ENCODE measurements around the gene NUDCD3.

Gene NUDCD3

DNA sequence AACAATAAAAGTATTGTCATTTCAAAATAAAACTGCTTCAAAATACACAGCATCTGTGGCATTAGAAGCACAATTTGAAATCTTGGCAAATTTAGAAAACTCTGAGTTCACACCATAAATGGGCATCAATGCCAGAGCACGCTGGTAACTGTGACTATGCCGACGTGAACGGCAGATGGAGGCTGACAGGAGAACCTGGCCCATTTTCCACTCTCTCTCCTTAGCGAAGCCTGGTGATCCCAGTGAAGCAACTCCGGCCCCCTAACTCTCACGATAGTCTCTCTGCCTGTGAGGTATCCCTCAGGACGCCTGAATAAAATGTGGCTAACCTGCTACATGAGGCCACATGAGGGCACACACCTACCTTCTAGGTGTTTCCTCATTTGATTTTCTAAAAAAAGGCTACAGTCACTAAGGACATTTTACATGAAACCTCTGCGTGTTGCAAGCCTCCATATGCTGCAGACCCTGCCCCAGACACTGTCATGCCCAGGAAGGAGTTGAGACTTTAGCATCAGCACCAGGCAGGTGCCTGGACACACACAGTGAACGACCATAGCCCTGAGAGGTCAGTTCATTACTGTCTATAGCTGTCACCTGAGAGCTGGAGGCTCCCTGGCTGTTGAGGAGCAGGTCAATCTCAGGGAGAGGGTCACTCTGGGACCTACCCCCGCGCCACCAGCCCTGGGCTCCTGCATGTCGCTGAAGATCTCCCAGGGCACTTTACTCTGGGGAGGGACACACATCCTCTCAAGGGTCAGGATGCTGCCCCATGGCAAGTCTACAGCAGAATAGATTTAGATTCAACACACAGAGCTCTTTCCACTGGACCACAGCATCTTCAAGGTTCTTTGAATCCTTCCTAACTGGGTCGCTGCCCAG is 102.1 kb downstream of the NUDCD3 start:
- FAIRE-seq = no peak
- DNase-seq (ENCODE audit: extremely low spot score, insufficient read length, low read depth) = no peak

GRCh38 chr7:44387389-44387788 is 103.1 kb downstream of the NUDCD3 start:
- DNase-seq (ENCODE audit: extremely low spot score, insufficient read length, low read depth) (no peak), FAIRE-seq (no peak)

DNA sequence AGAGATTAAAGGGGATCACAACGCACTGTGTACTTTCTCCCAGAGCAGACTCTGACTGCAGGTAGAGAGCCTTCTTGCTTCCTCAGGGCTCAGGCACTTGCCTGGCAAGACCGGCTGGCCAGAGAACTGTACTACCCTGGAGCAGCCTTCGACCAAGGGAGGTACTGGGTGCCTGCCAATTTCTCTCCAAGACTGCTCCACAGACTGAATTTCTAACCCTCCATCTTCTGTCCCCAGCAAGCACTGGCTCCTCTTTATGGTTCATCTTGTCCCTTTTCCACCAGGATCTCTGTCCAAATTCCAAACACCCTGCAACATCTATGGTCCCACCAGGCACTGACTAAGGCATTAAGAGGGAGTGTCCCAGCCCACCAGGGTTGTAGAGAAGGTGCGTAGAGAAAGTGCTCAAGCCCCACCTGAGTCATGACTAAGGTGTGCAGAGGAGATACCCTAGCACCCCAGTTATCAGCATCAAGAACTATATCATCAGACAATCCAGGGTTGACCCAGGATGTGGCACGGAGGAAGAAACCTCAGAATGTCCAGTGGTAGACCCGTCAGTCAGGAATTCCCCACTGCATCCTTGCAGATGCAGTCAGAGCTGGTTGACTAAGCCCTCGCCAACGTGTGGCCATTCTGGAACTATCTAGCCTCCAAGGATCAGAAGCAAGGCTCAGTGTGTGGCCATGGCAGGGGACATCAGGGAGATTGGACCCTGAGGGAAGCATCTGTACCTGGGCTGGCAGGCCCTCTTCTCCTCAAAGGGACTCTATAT is 104.1 kb downstream of the NUDCD3 start:
- DNase-seq (ENCODE audit: extremely low spot score, insufficient read length, low read depth) (no peak), FAIRE-seq (no peak)

DNA sequence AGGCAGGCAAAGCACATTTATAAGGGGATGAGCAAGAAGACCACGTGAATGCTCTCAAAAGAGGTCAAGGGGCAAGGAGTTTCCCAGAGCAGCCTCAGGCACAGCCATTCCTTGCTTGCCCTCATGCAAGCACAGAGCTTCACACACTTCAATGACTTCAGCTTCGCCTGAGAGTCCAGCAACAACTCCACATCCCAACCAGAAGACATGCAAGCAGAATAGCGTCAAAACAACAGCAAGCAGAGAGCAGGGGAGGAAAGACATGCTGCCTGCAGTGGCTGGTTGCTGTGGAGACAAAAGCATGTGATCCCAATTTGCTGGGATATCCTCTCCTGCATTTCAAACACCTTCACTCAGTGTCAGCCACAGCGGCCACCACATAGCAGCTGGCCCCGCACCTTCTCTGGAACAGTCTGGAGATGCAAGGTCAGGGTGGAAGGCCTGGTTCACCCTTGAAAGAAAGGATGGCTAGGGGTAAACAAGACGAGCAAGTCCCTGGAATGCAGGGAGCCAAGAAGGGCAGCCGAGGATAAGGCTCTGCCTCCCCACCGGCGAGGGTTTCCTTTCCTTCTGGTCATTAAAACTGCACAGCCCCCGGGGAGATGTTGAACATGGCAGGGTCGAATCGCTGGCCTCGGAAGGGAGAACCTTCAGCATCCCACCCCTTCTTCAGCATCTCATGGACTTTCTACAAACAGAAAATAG is 104.9 kb downstream of the NUDCD3 start:
- FAIRE-seq (no peak), DNase-seq (ENCODE audit: extremely low spot score, insufficient read length, low read depth) (no peak)

DNA sequence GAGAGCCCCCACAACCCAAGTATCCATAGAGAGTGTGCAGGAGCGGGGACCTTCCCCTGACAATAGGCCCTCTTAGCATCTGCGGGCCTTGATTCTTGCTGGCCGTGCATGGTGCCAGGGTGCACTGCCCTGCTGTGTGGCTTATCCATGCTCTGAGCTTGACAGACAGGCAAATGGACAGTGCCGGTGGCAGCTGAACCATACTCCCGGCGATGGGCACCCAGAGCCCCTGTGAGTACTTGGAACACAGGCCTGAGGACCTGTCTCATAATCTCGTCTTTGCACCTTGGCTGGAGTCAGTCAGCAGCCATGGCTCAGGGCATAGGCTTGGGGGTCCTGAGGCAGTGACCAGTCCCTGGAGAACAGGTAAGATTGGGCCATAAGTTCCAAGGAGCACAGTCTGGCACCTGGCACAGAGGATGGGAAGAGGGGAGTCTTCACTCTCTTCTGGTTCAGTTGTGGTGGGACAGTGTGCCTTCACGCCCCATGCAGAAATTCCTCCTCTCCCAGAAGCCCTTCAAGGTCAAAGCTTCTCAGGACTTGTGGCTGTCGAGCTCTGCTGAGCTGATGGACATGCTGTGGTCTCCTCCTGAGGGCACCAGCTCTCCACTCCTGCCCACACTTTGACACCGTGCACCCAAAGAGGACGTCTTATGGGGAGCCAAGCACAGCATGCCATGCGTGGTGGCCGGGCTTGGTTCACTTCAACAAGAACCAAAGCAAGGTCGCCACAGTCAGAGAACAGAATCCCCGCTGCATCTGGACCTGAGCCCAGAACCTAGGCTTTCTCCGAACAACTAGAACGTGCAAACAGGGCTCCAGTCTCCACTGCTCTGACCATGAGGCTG is 105.6 kb downstream of the NUDCD3 start:
- DNase-seq (ENCODE audit: extremely low spot score, insufficient read length, low read depth) = no peak
- no peak for FAIRE-seq

DNA sequence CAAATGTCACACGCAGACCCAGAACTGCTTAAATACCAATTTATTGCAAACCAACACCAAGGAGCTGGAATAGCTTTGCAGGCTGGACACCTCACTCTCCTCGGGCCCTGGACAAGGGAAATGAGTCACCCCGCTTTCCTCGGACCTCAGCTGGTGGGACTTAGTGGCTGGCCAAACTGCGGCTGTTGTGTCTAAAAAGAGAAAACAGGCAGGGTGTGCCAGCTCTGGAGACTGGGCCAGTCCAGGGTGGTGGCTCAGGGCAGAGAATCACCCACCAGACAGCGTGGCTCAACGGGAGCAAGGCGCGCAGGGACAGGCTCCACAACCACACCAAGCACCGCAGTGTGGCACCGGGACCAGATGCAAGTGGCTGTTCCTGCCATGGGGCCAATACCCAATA is 106.9 kb downstream of the NUDCD3 start:
- FAIRE-seq (no peak), DNase-seq (ENCODE audit: extremely low spot score, insufficient read length, low read depth) (no peak)

- DNase-seq (ENCODE audit: extremely low spot score, insufficient read length, low read depth) (no peak), FAIRE-seq (no peak)
Observed at GRCh38 chr7:44382459-44383265, 107.8 kb downstream of the NUDCD3 start.

DNA sequence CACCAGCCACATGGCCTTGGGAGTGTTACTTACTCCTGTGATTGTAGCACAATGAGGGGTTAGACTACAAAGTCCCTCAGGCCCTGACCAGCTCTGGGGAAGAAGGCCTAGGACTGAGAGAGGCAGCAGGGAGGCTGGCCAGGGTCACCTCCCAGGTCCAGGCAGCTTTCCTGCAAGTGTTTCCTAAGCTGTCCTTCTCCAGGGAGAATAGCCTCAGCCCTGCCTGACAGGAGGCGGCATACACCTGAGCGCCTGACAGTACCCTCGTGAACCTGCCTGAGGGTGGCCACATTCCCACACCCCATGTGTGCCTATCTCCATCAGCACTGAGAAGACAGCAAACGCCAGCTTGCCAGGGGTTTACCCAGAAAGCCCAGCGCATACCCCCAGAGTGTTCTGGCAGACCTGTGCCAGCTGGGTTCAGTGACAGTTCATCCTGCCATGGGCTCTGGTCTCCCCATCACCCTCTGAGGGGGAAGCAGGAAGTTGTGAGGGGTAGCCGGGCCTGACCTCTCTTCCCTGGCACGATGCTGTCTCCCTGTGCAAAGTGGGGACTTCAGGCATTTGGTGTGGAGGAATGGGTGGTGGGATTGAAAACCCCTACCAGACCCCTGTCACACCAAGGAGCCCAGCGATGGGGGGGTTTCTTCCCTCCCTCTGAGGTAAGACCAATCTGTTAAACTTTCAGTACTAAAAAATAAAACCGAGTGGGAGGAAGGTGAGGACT is 108.8 kb downstream of the NUDCD3 start:
- DNase-seq (ENCODE audit: extremely low spot score, insufficient read length, low read depth) = no peak
- FAIRE-seq = peak; percentile 60

DNA sequence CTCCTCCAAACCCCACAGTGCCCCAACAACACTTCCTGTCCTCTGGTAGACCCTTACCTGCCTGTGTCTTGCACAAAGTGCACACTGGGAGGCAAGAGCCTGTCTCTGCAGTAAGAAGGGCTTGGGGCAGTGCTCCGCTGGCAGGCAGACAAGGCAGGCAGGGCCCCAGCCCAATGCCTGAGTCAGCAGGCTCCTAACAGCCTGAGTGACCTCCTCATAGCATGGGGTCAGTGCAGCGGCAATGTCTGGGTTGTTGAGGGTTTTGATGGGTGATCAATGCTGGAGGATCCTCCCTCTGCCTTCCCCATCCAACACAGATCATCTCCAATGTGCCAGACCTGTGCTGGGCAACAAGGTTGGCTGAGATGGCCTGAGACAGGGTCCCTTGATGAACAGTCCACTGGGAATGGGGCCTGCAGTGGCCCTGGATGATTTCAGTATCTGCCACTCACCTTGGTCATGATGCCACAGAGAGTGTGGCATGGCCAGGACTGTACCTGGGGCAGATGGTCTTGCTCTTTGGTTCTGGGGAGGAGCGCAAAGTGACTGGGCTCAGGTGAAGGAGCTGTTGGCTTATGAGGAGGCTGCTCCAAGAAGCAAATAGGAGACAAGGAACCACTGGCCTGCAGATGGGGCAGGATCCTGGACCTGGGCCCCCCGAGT is 109.5 kb downstream of the NUDCD3 start:
- no peak for DNase-seq (ENCODE audit: extremely low spot score, insufficient read length, low read depth)
- FAIRE-seq = no peak

- FAIRE-seq = no peak
- DNase-seq (ENCODE audit: extremely low spot score, insufficient read length, low read depth) = no peak
Observed at GRCh38 chr7:44380189-44380830, 110.1 kb downstream of the NUDCD3 start.

DNA sequence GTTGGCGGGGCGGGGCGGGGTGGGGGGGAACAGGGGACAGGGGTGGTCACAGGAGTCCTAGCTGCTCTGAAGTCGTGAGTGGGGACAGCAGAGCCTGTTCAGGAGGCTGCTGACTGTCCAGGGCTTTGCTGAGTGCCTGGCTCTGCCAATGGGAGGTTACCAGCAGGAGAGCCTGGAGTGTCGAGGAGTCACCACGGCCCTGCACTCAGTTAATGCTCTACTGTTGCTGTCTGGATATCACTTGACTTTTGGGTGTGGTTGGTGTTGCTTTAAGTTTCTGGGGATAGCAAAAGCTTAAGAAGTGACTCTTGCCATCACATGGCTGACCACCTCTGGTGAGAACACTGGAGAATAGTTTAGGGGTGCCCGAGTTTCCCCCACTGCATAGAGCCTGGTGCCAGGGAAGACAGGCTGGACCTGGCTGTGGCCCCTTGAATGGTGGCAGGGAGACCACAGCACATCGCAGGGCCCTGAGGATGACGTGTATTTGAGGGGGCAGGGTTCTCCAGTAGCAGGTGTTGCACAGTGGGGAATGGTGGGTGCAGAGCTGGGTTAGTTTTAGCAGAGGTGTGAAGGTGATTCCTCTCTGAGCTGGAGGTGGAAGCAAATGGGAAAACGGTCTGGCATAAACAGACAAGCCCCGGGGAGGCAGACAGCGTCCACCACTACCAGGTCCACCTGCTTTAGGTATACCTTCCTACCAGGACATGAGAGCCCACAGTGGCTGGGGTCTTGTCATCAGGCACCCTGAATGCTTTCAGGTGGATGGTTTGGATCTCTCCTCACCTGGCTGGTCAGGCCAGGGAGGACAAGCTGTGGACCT is 110.9 kb downstream of the NUDCD3 start:
- DNase-seq (ENCODE audit: extremely low spot score, insufficient read length, low read depth) (no peak), FAIRE-seq (no peak)

DNA sequence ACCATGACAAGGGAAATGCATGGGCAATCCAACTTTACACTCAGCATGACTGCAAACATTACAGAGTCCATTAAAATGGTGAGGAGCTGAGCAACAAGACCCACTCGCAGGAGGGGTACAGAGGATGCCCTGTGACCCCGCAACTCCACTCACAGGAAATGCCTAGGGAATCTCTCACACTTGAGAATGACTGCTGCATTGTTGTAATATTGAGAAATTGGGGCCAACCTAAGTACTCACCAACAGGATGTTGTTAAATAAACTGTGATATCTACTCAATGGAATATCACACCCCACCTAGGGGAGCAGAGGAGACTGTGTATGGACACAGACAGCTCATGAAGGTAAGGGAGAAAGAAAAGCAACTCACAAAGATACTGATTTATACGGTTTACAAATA is 111.7 kb downstream of the NUDCD3 start:
- DNase-seq (ENCODE audit: extremely low spot score, insufficient read length, low read depth) = no peak
- no peak for FAIRE-seq

- DNase-seq (ENCODE audit: extremely low spot score, insufficient read length, low read depth) (peak; percentile 52), FAIRE-seq (peak; percentile 93)
Observed at GRCh38 chr7:44377681-44378421, 112.6 kb downstream of the NUDCD3 start.

DNA sequence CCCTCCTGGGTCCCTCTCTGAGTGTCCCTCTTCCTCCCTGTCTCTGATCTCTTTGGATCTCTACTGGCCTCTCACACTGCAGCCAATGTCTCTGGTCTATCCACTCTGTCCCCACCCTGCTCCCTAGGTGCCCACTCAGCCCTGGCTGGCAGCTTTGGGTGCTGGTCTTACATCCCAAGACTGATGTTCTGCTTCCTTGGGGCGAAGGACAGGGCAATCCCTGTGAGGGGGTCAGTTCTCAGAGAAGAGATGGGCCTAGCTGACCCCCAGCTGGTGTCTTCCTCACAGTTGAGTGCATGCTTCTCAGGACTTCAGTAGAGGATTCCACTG is 113.4 kb downstream of the NUDCD3 start:
- FAIRE-seq (no peak), DNase-seq (ENCODE audit: extremely low spot score, insufficient read length, low read depth) (no peak)

DNA sequence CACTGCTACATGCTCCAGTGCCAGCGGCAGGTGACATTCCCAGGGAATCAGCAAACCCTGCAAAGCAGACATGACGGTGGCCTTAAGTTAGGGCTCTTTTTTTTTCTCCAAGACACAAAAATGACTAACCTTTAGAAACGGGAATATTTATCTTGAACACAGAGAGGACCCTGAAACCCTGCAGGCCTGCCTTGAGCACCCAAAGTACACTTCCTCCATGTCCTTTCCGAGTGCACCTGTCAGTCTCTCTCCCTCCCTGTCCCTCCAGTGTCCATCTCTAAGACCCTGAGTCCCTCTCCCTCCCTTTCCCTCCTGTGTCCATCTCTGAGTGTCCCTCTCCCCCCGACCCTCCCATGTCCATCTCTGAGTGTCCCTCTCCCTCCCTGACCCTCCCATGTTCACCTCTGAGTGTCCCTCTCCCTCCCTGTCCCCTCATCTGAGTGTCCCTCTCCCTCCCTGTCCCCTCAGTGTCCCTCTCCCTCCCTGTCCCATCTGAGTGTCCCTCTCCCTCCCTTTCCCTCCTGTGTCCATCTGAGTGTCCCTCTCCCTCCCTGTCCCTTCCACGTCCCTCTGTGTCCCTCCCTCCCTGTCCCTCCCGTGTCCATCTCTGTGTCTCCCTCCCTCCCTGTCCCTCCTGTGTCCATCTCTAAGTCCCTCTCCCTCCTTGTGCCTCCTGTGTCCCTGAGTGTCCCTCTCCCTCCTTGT is 113.9 kb downstream of the NUDCD3 start:
- no peak for FAIRE-seq
- no peak for DNase-seq (ENCODE audit: extremely low spot score, insufficient read length, low read depth)

Data from GM18507 (cell line).